Stimulated activated CD4-positive, alpha-beta T cell treated with anti-CD3 and anti-CD28 coated beads, TNF-alpha, amount 100 ng/mL, for 48 hours (primary cell): ENCODE measurements around the gene CXorf49B.

Experiments
- DNase-seq, 3 donors: peaks; one replicate each; pipeline ENCODE4 v3.0.0-alpha.2; 2020; ENCODE audit warnings: low read depth in 3 of 3

CXorf49B gene

DNA sequence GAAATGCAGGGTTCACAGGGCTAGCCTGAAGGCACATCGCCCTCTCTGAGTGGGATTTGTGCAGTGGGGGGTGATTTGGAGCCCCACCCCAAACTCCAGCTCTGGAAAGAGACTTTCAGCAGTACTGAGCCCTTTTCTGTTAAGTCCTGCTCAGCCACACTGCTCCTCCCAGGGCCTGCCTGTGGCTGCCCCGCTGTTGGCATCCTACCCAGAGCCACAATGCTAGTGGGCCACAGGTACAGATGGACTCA lies 52.7 kb downstream of the CXorf49B start:
- DNase-seq = no peak
